Ishikawa (cell line): ENCODE measurements around the gene KIF20B.

Experiments used
- CEBPB ChIP-seq: IDR thresholded peaks from 2 replicates; pipeline ENCODE4 v1.6.1; 2012
- CREB1 ChIP-seq: IDR thresholded peaks from 2 replicates; pipeline ENCODE4 v1.6.1; 2012; ENCODE audit warnings: low read depth
- EGR1 ChIP-seq: IDR thresholded peaks from 2 replicates; pipeline ENCODE4 v1.6.1; 2012
- EP300 ChIP-seq: IDR thresholded peaks from 2 replicates; pipeline ENCODE4 v1.6.1; 2012; ENCODE audit warnings: borderline replicate concordance
- FOXM1 ChIP-seq: IDR thresholded peaks from 2 replicates; pipeline ENCODE4 v1.6.1; 2012; ENCODE audit warnings: low read depth, borderline replicate concordance
- NFIC ChIP-seq: IDR thresholded peaks from 2 replicates; pipeline ENCODE4 v1.6.1; 2012
- RAD21 ChIP-seq: IDR thresholded peaks from 2 replicates; pipeline ENCODE4 v1.6.1; 2012; ENCODE audit warnings: low read depth
- TAF1 ChIP-seq: IDR thresholded peaks from 2 replicates; pipeline ENCODE4 v1.6.1; 2012; ENCODE audit warnings: low read depth, mild to moderate bottlenecking
- TCF12 ChIP-seq: IDR thresholded peaks from 2 replicates; pipeline ENCODE4 v1.6.1; 2012; ENCODE audit warnings: low read depth
- TEAD4 ChIP-seq: IDR thresholded peaks from 2 replicates; pipeline ENCODE4 v1.6.1; 2012
- YY1 ChIP-seq: IDR thresholded peaks from 2 replicates; pipeline ENCODE4 v1.6.1; 2012; ENCODE audit warnings: low read depth
- ZBTB7A ChIP-seq: IDR thresholded peaks from 2 replicates; pipeline ENCODE4 v1.6.1; 2012; ENCODE audit warnings: low read depth
- TF ChIP-seq, protein P1 (sequence below): IDR thresholded peaks from 2 replicates; pipeline ENCODE4 v1.6.1; 2012
- TF ChIP-seq, protein P2 (sequence below): IDR thresholded peaks from 2 replicates; pipeline ENCODE4 v1.6.1; 2012
- TF ChIP-seq, protein P3 (sequence below): IDR thresholded peaks from 2 replicates; pipeline ENCODE4 v1.6.1; 2012; ENCODE audit warnings: low read depth, mild to moderate bottlenecking

KIF20B gene

DNA sequence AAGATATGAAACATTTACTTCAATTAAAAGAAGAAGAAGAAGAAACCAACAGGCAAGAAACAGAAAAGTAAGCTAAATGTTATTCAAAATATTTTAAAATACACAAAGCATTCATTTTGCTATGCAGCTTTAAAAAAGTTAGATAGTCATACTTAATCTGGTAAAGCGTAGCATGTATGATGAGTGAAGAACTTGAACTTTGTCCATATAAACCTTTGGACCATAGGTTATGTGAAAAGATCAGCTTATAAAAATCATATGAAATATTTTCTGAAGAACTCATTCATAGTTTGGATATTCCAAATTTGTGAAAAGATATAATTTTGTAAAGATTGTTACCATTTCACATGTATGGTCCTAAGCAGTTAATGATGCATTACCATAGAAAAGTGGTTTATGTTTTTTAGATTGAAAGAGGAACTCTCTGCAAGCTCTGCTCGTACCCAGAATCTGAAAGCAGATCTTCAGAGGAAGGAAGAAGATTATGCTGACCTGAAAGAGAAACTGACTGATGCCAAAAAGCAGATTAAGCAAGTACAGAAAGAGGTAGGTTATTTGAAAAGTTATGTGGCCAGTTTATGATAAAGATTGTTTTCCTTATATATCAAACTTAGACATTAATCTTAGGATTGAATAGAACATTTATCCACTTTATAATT is 37.3 kb downstream of the KIF20B start:
- no peak for TF ChIP-seq CREB1
- no peak for TF ChIP-seq TCF12

DNA sequence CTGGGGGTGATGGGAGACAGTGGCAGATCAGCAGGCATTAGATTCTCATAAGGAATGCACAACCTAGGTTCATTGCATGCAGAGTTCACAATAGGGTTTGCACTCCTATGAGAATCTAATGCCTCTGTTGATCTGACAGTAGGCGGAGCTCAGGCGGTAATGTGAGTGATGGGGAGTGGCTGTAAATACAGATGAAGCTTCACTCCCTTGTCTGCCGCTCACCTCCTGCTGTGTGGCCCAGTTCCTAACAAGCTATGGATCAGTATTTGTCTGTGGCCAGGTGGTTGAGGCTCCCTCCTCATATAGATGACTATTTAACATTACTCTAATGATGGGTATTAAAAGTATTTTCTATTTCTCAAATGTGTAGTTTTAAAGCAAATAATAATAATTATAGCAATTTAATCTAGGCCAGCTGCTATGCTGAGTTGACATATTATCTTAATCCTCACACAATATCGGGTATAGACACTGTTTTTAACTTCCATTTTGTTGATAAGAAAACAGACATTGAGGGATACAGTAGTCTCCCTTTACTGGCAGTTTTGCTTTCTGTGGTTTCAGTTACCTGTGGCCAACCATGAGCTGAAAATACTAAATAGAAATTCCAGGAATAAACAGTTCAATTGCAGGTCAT is 39.9 kb downstream of the KIF20B start:
- TF ChIP-seq TEAD4 (no peak), EP300 (no peak), ZBTB7A (no peak), TCF12 (no peak), YY1 (no peak), EGR1 (no peak), RAD21 (no peak), FOXM1 (no peak)
- TF ChIP-seq, protein P1, sequence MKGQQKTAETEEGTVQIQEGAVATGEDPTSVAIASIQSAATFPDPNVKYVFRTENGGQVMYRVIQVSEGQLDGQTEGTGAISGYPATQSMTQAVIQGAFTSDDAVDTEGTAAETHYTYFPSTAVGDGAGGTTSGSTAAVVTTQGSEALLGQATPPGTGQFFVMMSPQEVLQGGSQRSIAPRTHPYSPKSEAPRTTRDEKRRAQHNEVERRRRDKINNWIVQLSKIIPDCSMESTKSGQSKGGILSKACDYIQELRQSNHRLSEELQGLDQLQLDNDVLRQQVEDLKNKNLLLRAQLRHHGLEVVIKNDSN: no peak
- TF ChIP-seq, protein P2, sequence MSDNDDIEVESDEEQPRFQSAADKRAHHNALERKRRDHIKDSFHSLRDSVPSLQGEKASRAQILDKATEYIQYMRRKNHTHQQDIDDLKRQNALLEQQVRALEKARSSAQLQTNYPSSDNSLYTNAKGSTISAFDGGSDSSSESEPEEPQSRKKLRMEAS: no peak
- TF ChIP-seq, protein P3, sequence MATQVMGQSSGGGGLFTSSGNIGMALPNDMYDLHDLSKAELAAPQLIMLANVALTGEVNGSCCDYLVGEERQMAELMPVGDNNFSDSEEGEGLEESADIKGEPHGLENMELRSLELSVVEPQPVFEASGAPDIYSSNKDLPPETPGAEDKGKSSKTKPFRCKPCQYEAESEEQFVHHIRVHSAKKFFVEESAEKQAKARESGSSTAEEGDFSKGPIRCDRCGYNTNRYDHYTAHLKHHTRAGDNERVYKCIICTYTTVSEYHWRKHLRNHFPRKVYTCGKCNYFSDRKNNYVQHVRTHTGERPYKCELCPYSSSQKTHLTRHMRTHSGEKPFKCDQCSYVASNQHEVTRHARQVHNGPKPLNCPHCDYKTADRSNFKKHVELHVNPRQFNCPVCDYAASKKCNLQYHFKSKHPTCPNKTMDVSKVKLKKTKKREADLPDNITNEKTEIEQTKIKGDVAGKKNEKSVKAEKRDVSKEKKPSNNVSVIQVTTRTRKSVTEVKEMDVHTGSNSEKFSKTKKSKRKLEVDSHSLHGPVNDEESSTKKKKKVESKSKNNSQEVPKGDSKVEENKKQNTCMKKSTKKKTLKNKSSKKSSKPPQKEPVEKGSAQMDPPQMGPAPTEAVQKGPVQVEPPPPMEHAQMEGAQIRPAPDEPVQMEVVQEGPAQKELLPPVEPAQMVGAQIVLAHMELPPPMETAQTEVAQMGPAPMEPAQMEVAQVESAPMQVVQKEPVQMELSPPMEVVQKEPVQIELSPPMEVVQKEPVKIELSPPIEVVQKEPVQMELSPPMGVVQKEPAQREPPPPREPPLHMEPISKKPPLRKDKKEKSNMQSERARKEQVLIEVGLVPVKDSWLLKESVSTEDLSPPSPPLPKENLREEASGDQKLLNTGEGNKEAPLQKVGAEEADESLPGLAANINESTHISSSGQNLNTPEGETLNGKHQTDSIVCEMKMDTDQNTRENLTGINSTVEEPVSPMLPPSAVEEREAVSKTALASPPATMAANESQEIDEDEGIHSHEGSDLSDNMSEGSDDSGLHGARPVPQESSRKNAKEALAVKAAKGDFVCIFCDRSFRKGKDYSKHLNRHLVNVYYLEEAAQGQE: no peak

DNA sequence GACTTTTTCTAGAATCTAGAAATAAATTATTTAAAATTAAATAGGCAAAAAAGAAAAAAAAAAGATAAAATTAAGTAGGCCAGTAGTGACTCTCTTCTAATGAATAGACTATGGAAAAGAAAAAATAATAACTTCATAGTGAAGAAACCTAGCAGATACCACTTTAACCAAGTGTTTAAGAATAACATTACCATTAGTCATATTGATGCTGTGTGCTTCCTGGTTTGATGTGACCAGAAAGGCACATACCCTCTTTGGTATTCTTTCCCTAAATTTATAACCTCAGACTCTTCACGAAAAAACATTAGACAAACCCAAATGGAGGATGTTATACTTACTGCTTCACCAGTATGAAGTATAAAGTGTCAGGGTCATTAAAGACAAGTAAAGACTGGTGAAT is 42.6 kb downstream of the KIF20B start:
- TF ChIP-seq CREB1 (no peak), TAF1 (no peak), CEBPB (no peak), NFIC (no peak), EGR1 (no peak), ZBTB7A (no peak), EP300 (no peak), TCF12 (no peak), TEAD4 (no peak), YY1 (no peak), FOXM1 (no peak), RAD21 (no peak)
- TF ChIP-seq, protein P2: no peak
- TF ChIP-seq, protein P3: no peak
- TF ChIP-seq, protein P1: no peak

DNA sequence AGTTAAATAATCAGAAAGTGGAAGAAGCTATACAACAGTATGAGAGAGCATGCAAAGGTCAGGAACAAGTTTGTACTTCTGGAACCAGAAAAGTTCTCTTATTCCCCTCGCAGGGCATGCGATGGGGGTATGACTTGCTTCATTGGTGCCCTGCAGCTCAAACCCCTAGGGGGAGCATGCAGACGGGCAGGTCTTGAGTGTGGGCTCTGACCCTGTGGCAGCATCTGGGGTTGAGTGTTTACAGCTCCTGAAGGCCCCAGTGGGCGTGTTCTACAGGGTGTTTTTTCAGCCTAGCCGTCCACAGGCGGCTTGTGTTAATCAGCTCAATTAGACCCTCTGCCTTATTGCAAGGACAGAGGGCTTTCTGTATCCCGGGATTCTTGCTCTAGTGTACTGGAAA is 44.5 kb downstream of the KIF20B start:
- no peak for TF ChIP-seq RAD21
- TF ChIP-seq, protein P1: no peak
- no peak for TF ChIP-seq TAF1
- TF ChIP-seq FOXM1: no peak
- no peak for TF ChIP-seq EGR1
- TF ChIP-seq CREB1: no peak

DNA sequence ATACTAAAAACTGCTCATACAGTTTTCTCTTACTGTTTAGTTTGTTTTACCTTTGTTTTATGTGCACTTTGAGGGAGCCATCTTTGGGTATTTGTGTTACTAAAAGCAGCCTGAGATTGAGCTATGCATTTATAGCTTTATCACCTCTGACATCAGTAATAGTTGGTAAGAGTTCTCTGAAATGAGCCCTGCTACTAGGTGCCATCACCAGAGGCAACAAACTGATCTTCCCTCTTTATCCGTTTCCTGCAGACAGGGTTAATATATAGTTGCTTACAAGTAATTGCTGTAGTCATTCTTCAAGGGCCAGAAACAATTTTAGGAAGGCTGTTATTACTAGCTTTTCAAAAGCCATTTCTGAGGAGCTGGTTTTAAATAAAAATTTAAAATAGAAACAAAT is 49.1 kb downstream of the KIF20B start:
- no peak for TF ChIP-seq EP300
- TF ChIP-seq TEAD4: no peak
- no peak for TF ChIP-seq TCF12
- TF ChIP-seq, protein P3: no peak
- TF ChIP-seq YY1: no peak
- TF ChIP-seq, protein P2: no peak
- TF ChIP-seq FOXM1: no peak
- no peak for TF ChIP-seq EGR1
- no peak for TF ChIP-seq CREB1
- no peak for TF ChIP-seq NFIC
- TF ChIP-seq, protein P1: no peak
- no peak for TF ChIP-seq CEBPB
- no peak for TF ChIP-seq TAF1
- no peak for TF ChIP-seq ZBTB7A
- TF ChIP-seq RAD21: no peak
